NCI-H2196 treated with DMSO at 0.1 percent for 48 hours (cell line): ENCODE data around the gene TUBAL3.

Source experiments
- DNase-seq: peaks from one replicate; lab custom pipeline; 2025; ENCODE audit not compliant: unreplicated experiment; lab: John Stamatoyannopoulos, UW

The TUBAL3 gene

DNA sequence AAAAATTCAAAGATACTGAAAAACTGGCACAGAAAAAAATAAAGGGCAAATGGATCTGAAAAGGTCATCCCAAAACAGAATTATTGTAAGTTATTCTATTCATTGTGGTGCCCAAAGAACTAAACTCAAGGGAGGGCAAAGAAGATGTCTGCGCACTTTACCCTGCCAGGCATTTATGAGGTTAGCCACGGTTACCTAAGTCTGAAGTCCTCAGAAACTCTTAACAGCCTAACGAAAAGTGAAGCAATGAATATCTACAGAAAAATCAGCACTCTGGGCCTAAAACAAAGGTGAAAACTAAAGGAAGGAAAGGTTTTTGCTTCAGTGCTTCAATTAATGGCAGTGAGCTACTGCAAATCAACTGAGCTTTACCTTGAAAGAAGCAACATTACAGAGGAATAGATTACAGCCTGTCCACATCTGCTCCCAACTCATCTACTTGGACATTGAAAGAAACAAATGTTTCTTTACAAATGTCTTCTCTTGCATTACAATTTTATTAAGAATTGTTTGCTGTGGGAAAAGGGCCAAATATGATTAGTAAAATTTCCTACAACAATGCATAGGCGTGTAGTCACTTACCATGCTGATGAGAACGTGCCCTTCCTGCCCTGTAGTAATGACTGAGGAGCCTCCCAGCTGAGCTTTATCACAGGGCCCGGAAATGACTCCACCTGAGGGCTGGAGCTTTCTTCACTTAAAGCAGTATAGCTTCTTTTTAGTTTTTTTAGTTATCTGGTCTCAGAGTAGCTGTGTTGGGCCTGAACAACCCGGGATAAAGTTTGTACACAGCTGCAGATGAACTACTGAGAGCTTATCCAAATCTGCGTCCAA lies at the start of gene TUBAL3:
Gene TUBAL3, minus strand, starts transcription at position 621 of the 834 bp plus-strand sequence. Its CDS starts 36 bp downstream, at position 585.
- DNase-seq, result no peak

- no peak for DNase-seq
Measured at GRCh38 chr10:5453749-5454489, 49.3 kb upstream of the TUBAL3 start.

GRCh38 chr10:5450605-5451384 lies 46.2 kb upstream of the TUBAL3 start:
- no peak for DNase-seq

- no peak for DNase-seq
Measured at GRCh38 chr10:5449823-5450222, 45.2 kb upstream of the TUBAL3 start.

DNA sequence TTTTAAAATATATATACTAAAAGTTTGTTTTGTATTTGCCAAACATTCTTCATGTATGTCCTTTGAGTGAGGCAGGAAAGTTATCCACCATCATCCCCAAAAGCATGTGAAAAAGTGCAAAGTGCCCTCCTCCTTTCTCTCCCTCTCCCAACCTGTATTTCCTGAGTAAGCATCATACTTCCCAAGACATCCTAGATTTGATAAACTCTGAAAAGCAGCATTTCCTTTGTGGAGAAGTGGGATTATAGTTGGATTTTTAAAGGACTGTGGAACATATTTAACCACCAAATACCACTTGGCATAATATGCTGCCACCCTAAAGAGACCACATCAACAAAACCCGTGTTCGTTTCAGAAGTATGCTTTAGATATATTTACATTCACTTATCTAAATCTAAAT lies 44.6 kb upstream of the TUBAL3 start:
- no peak for DNase-seq

DNA sequence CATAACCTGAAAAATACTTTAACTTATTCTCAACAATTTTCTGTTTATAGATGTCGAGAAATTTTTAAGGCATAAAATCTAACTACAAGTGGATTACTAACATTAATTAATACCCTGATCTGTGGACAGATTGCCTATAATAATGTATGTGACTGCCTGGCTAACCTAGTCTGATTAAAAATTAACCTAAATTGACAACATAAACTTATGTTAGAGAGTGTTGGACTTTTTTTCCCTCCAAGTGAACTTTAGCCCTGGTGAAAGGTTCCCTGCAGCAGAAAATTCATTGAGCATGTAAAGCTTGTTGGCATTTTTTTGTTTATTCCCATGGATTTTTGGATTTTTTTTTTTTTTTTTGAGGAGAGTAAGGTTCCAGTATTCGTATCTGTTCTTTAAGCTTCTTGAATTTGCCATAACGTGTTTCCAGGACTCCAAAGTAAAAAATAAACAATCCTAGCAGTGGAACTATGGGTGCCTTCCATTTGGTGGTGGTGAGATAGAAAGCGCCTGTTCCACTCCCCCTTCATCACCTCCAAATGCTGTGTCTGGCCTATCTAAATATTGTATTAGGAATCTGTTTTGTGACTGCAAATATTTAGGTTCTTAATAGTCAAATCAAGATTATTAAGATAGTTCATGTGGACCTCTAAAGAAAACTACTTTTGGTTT lies 43.8 kb upstream of the TUBAL3 start:
- DNase-seq, result no peak

- no peak for DNase-seq
Measured at GRCh38 chr10:5447611-5448071, 43.0 kb upstream of the TUBAL3 start.

- DNase-seq, result no peak
Measured at GRCh38 chr10:5447056-5447455, 42.4 kb upstream of the TUBAL3 start.

DNA sequence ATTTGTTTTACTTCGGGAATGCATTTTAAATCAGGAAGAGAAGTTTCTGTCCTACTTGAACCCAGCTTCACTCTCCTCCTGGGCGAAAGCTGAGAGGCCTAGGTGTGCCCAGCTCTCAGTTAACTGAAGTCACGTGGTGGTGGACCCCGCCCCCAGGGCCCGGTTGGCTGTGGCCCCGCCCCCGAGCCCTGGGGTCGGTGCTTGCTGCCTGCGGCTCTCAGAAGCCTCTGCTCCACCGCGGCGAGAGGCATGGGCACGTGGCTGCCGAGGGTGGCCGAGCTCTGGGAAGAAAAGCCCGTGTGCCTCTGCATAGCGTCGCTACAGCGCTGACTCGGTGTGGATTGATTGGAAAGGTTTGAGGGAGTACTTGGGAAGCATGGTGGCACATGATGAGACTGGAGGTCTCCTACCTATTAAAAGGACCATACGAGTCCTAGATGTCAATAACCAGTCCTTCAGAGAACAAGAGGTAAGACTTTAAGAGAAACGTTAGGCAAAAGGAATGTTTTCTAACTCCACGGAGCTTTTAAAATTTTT lies 41.8 kb upstream of the TUBAL3 start:
- peak; percentile 45 for DNase-seq

DNA sequence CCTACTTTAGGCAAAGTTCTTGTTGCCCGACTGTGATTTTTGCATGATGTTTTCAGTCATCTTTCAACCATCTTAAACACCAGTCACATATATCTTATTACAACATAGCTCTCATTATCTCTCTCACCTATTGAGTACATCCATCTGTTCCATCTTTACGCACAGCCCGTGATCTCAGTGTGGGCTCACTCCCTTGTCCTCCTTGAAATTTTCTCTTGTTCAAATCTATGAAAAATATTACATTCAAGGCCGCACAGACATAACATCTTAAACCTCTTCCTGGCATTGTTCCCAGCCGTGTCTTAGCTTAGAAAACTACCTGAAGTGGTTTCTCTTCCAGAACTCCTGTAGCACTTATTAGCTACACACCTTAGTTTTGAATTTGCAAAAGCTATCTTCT lies 40.4 kb upstream of the TUBAL3 start:
- no peak for DNase-seq

DNA sequence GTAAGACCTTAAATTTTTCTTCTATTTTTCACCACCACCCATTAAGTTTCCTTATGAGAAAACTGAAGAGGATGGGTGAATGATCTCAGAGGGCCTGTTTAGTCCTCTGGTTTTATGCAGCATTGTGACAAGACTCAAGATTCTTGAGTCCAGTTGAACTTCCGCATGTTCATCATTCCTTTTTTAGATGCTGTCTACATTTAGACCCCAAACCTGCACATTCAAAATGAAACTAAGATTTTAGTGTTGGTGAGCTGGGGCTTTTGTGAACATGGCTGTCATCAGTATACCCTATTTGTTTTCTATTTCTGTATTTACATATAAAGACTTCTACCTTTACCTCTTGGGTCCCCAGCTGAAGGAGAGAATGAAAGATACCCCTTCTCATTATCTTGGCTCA lies 38.8 kb upstream of the TUBAL3 start:
- no peak for DNase-seq

DNA sequence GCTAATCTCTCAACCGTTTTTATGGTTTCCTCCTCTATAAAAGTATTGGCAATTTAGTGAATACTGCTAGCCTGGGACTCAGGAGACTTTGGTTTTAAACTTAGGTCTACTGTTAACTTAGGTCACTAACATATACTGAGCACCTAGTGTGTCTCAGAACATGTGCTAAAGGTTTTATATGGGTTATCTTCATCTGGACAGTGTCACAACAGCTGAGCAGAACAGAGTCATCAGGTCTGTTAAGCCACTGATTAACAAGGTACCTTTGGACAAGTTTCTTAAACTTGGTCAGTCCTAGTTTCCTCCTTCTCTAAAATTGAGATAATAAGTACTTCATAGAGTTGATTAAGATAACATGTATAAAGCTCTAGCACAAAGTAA lies 38.4 kb upstream of the TUBAL3 start:
- DNase-seq, result no peak

DNA sequence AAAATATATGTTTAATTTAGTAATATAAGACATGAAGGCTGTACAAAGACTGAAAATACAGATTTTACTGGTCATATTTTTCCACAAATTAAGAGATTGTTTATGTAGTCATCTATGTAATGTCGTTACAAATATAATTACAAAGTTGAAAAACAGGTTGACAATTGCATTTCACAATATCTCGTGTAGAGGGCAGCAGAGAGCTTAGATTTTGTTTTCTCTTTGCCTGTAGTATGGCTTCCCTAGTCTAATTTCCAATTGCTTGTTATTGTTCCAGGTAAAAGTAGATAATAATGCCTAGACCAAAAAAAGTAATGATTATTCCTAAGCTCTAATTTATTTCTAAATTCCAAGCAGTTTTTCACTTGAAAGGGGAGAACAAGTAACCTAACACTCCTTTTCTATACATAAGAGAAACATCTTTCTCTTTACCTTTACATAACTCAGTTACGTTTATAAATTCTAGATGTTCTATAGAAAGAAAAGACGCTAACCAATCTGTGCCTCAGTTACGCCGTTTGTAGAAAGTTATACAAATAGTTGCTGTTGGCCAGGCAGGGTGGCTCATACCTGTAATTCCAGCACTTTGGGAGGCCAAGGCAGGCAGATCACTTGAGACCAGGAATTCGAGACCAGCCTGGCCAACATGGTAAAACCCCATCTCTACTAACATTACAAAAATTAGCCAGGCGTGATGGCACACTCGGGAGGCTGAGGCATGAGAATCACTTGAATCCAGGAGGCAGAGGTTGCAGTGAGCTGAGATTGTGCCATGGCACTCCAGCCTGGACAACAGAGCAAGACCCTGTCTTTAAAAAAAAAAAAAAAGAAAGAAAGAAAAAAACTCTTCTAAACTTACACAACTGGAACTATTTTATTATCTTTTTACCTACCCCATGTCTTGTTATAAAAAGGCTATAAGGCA lies 37.7 kb upstream of the TUBAL3 start:
- DNase-seq, result peak; percentile 7

DNA sequence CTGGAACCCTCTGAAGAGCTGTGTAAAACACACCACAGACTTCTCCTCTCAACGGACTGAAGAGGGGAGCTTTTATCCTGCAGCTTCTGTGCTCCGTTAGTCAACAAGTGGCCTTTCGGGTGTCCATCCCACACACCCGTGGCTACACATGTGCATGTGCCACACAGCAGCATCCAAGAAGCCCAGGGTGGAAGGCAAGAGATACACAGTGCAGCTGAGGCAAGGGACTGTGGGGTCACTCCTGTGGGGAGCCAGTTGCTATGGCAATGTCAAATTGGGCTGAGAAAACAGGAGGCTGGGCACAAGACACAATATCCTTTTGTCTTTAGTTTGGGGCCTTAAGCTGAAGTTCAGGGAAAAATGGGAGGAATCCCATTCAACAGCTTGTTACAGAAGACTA lies 36.5 kb upstream of the TUBAL3 start:
- DNase-seq, result no peak

GRCh38 chr10:5440206-5440605 lies 35.6 kb upstream of the TUBAL3 start:
- DNase-seq, result no peak

DNA sequence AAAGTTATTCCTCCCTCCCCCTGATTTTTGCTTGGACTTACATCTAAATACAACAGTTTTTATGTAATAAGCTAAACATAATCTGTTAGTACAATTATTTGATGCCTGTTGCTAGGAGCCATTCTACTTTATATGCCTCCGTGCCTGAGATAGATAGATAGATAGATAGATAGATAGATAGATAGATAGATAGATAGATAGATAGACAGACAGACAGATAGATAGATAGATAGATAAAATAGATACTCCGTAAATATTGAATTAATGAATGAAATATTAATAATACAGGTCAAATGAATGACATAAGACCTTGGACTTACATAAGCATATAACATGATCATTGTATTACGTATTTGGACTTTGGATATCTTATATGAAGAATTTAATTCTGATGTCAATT lies 30.7 kb upstream of the TUBAL3 start:
- no peak for DNase-seq

- no peak for DNase-seq
Measured at GRCh38 chr10:5434017-5434753, 29.6 kb upstream of the TUBAL3 start.

DNA sequence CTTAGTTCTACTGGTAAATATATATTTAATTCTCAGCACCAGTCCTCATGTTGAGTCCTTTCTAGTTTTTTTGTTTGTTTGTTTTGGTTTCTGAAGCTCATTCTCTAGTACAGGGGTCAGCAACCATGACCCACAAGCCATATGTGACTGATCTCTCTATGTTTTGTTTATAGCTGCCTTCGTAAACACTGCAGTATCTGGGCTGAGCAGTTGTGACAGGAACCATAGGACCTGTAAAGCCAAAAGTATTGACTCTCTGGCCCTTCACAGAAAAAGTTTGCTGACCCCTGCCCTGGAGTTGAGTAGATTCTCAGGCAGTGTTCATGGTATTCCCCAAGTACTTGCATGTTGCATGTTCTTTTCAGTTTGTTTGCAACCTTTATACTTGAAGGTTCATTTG lies 28.6 kb upstream of the TUBAL3 start:
- no peak for DNase-seq

DNA sequence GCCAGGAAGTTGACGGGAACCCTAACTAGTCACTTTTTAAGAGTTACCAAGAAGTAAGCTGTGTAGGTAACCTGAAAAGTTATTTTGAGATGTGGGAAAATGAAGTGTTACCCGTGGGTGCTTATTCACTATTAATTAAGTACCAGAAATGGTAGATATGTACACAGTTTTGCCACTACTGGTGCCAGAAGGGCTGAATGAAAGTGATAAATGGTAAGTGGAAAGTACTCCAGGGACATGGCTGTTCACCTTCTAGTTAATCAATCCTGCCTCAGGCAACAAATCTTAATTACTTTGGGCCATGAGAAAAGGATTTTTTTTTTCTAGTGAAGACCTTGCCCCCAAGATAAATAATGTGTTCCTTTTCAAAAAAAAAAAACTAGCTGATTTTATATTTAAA lies 23.5 kb upstream of the TUBAL3 start:
- no peak for DNase-seq
